NCI-H2227 treated with DMSO at 0.1 percent for 48 hours (cell line): ENCODE results near the gene S100A5.
A peak's percentile ranks its signal among the peaks of the same experiment; 100 is the strongest.
"Not testable (repeated sequence)": the region's sequence is repeated elsewhere in the genome, so short reads cannot be mapped to it uniquely, and the experiment has no call there.

ENCODE experiments used
- DNase-seq: peaks from one replicate; lab custom pipeline; 2025; lab: John Stamatoyannopoulos, UW

S100A5 gene

DNA sequence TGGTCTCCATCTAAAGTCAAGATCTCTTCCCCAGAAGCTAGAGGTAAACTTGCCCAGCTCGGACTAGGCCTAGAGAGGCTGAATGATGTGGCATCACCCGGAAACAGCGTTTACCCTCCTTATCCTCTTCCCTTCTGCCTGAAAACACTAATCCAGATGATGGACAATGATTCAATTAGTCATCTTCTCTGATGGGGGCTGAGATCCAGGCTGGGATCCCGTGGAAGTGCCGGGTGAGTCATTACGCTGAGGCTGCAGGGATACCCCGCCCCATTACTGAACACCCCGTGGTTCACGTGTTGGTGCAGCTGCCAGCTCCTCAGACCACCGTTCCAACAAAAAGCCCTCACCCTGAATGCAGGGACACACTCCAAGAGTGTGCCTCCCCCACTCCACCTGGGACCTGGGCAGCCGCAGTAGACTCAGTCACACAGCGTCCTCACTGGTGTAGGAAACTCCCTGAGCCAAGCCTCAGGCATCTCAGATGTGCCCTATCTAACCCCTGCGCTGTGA, 7.0 kb downstream of the S100A5 start:
- DNase-seq: no peak

- peak; percentile 77 for DNase-seq
Measured at GRCh38 chr1:153532769-153533599, 7.8 kb downstream of the S100A5 start.

DNA sequence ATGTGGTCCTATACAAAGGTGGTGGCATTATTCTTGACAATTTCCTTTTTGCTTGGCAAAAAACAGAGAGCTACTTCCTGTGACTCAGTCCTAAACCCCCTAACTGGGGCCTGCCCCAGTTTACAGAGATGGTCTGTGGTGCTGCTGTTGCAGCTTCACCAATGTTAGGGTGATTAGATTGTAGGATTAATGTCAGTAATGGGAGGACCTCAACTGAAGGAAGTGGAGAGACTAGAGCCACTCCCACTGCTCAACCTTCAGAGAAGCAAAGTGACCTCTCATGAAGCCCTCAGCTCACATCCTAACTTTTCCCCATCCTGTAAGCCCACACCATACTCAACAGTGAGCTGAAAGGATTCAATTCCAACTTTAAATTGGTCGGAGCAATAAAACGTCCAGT, 8.6 kb downstream of the S100A5 start:
- no peak for DNase-seq

DNA sequence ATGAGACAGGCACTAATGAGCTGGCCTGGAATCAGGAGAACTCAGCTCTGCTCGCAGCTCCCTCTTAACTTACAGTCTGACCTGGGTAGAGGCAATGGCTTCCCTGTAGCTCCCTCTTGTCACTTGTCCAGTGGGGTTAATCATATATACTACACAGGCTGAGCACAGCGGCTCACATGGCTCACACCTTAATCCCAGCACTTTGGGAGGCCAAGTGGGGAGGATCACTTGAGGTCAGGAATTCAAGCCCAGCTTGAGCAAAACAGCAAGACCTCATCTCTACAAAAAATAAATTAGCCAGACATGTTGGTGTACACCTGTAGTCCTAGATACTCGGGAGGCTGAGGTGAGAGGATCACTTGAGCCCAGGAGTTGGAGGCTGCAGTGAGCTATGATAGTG, 9.1 kb downstream of the S100A5 start:
- no peak for DNase-seq

DNA sequence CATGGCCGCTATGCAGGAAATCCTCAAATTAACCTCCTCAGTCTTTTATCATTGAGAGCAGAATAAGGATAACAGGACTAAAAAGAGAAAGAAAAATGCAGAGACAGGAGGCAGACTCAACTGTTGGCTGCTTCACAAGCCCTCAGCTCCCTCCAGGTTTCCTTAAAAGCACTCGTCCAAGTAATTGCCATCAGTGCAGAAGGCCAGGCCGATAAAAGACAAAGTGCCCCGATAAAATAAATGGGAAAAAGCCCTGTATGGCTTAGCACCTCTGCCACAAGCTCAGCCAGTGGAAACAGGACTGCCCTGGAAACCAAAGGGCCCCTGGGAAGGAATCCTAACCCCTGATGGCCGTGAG, 13.1 kb downstream of the S100A5 start:
- DNase-seq: no peak

GRCh38 chr1:153527023-153527682, 13.6 kb downstream of the S100A5 start:
- no peak for DNase-seq

GRCh38 chr1:153526132-153526543, 14.6 kb downstream of the S100A5 start:
- no peak for DNase-seq

DNA sequence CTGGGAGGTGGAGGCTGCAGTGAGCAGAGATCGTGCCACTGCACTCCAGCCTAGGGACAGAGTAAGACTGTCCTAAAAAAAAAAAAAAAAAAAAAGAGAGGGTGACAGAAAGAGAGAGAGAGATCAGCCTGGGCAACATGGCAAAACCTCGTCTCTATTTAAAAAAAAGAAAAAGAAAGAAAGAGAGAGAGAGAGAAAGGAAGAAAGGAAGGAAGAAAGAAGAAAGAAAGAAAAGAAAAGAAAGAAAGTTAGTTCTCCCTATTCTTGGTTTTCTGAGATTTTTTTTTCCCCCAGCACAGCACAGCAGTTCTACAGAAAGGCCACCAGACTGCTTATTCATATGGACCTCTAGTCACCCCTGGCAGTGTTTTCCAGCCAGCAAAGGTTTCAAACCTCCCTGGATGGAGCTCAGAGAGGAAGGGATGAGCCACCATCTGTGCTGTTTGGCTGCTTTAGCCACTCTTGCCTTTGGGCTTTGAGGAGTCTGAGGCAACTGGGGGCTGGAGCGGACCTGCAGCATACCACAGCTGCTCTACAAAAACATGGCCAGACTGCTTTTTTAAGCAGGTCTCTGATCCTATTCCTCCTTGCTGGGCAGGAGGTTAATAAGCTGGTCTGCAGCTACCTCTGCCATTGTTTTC, 15.5 kb downstream of the S100A5 start:
- DNase-seq: no peak

- not testable (repeated sequence) for DNase-seq
Measured at GRCh38 chr1:153522353-153523048, 18.2 kb downstream of the S100A5 start.

DNA sequence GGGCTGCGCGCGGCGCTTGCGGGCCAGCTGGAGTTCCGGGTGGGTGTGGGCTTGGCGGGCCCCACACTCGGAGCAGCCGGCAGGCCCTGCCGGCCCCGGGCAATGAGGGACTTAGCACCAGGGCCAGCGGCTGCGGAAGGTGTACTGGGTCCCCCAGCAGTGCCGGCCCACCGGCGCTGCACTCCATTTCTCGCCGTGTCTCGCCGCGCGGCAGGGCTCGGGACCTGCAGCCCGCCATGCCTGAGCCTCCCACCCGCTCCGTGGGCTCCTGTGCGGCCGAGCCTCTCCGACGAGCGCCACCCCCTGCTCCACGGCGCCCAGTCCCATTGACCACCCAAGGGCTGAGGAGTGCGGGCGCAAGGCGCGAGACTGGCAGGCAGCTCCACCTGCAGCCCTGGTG, 18.9 kb downstream of the S100A5 start:
- not testable (repeated sequence) for DNase-seq

DNA sequence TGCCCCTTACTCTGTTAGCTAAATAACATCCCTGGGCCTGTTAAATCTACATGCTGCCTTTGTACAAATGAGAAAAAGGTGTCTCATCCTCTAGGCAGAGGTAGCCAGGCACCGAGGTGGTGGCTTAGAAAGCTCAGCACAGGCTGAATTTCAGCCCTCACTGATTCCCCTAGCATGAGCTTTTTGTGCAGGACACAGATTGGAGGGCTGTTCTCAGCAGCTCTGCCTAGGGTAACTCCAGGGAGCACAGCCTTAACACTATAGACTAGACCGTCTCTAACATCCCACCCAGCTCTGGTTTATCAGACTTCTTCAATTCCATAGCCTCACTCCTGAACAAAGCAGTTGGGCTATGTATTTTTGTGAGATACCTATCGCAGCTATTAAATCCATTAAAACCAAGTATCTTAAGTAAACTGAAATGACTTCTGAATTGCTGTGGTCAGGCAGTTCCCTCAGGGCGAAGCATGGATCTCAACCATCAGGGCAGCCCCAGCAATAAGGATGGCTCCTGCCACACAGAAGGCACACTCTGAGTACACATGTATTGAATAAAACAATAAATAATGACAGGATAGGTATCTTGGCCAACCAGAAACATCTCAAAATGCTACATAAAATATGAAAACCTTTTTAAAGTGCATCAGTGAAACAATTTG, 19.8 kb downstream of the S100A5 start:
- DNase-seq: no peak

DNA sequence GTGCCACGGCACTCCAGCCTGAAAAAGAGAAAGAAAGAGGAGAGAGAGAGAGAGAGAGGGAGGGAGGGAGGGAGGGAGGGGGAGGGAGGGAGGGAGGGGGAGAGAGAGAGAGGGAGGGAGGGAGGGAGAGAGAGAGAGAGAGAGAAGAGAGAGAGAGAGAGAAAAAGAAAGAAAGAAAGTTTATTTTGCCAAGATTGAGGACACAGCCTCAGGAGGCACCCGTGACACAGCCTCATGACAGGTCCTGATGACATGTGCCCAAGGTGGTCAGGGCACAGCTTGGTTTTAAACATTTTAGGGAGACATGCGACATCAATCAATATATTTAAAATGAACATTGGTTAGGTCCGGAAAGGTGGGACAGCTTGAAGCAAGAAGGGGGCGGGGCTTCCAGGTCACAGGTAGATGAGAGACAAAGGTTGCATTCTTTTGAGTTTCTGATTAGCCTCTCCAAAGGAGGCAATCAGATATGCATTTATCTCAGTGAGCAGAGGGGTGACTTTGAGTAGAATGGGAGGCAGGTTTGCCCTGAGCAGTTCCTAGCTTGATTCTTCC, 20.5 kb downstream of the S100A5 start:
- not testable (repeated sequence) for DNase-seq

DNA sequence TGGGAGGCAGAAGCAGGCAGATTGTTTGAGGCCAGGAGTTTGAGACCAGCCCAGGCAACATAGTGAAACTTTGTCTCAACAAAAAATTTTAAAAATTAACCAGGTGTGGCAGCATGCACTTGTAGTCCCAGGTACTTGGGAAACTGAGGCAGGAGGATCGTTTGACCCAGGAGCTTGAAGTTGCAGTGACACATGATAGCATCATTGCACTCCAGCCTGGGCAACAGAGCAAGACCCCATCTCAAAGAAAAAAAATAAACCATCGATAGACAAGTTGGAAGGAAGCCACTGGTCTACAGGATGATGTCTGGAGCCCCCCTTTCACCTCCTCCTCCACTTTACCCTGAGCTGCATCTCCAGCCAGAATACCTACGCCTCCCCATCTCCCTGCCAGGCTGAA, 21.5 kb downstream of the S100A5 start:
- DNase-seq: no peak

DNA sequence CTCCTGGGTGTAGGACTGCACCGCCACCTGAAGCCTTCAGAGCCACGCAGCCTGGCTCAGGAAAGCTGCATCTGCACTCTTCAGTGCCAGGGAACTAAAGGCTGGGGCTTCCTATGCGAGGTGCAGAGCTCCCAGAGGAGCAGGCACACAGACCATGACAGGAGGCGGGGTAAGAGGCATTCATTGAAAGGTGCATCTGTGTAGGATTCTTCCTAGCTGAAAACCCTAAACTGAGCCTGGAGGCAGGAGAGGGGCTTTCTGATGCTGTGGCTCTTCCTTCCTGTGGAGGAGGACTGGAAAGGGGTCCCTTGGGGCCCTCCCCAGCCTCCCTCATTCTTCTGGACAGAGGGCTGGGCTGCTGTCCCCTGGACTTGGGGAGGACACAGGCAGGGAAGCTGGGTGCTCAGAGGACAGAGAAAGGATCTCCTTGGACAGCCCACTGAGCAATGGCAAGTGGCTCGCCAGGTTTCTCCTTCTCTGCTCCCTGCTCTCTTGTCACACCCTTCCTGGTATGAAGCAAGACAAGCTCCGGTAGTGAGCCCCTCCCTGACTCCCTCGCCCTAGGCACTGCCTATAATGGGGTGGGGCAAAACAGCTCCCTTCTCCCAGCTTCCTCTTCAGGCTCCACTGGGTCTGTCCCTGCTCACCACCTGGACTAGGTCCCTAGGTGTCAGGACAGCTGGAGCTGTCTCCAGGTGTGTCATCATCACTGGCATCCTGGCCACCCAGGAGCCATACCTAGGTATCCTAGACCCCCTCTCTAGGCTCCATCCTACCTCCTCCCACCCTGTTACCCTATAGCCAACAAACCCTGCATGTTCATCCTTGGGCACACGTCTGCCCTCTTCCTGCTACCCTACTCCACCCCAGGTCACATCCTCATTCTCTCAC, 25.0 kb downstream of the S100A5 start:
- no peak for DNase-seq

GRCh38 chr1:153513666-153514065, 27.1 kb downstream of the S100A5 start:
- no peak for DNase-seq

- no peak for DNase-seq
Measured at GRCh38 chr1:153513023-153513422, 27.7 kb downstream of the S100A5 start.

DNA sequence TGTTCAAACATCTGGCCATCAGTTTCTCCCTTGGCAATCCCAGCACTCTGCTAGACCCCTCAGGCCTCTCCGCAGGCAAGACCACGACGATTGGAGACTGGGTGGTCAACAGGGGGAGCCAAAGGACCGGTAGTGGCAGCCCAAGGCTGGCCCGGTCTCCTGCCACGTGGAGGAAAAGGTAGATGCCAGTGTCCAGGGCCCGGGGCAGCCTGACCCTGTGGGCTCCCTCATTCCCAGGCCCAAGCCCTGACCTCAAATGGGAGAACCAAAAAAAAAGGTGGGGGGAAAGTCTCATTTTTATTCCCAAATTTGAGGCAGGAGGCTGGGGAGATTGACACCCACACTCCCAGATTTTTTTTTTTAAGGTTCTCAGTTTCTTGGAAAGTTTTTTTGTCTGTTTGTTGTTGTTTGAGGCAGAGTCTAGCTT, 29.7 kb downstream of the S100A5 start:
- peak; percentile 68 for DNase-seq

GRCh38 chr1:153509729-153510354, 30.9 kb downstream of the S100A5 start:
- no peak for DNase-seq

GRCh38 chr1:153509036-153509435, 31.7 kb downstream of the S100A5 start:
- no peak for DNase-seq
